NCI-H187 (cell line): ENCODE measurements around the gene BRAT1.

Experiments used
- DNase-seq, 2 experiments: peaks; one replicate each; lab custom pipeline; 2025; lab: John Stamatoyannopoulos, UW

BRAT1 gene

DNA sequence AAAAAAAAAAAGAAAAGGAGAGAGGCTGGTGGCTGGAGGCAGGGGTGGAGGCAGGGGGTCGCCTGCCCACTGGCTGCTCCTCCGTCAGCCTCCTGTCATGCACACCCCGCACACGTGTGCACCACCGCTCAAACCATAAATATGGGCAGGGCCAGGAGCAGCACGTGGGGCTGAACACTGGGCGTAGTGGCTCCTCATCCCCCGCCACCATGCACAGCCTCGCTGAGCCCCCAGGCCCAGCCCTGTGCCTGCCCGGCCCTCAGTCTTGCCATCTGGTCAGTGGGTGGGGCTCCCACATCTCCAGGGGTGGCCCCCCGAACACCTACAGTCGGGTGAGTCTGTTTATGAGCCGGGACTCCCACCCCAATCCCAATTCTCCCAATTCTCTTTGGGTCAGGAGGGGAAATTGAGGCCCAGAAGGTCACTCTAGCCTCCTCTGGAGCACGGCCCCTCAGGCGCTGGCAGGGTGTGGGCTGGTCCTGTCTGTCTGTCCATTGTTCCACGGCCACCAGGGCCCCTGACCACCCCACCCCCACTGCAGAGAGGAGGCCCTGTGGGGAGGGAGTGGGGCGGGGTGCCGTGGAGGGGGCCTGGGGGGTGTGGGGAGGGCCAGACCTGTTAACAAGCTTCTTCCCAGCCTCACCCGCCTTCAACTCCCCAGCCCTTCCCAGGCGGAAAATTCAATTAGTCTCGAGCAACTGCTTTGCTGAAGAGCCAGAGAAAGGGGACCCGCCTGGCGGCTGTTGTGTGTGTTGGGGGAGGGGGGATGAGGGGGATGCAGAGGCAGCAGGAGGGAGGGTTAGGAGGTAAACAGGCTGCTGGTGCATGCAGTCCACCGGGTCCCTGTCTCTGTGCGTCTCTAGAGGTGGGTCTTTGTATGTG, 59.7 kb downstream of the BRAT1 start:
- peak in 1 of 2 experiments; percentile 10 for DNase-seq

DNA sequence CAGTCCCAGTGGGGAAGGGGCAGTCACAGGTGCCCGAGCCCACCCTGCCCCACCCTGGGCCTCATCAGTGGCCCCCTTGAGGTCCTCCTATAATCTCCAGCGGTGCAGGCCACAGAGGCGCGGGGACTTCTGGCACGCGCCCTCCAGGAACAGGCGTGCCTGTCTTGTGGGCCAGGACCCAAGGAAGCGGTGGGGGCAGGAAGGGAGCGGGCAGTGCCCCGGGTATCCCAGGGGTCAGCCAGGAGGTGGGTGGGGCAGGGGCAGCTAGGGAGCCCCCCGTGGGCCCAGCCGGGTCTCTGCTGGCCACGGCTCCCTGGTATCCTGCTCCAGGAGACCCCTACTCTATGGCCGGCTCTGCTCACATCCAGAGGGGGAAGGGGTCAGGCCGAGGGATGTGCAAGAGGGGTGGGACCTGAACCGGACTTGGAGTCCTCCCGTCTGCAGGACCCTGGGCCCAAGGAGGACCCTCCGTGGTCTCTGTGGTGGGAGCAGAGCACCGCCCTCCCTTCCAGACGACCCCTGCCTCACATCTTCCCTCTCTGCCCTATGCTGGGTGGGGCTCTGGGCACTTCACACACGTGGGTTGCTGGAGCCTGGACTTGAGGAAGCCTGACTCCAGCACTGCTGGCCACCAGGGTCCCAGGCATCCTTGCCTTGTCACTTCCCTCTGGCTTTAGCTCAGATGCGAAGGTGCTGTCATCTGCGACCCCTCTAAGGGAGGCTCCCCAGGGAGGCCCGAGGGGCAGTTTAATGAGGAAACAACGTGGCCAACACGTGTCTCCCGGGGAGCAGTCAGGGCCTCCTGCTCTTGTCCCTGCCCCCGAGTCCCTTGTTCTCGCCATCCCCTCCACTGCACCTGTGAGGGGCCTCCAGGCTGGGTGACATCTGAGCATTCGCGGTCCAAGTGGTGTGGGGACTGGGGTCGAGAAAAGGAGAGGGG, 60.9 kb downstream of the BRAT1 start:
- DNase-seq: no peak

DNA sequence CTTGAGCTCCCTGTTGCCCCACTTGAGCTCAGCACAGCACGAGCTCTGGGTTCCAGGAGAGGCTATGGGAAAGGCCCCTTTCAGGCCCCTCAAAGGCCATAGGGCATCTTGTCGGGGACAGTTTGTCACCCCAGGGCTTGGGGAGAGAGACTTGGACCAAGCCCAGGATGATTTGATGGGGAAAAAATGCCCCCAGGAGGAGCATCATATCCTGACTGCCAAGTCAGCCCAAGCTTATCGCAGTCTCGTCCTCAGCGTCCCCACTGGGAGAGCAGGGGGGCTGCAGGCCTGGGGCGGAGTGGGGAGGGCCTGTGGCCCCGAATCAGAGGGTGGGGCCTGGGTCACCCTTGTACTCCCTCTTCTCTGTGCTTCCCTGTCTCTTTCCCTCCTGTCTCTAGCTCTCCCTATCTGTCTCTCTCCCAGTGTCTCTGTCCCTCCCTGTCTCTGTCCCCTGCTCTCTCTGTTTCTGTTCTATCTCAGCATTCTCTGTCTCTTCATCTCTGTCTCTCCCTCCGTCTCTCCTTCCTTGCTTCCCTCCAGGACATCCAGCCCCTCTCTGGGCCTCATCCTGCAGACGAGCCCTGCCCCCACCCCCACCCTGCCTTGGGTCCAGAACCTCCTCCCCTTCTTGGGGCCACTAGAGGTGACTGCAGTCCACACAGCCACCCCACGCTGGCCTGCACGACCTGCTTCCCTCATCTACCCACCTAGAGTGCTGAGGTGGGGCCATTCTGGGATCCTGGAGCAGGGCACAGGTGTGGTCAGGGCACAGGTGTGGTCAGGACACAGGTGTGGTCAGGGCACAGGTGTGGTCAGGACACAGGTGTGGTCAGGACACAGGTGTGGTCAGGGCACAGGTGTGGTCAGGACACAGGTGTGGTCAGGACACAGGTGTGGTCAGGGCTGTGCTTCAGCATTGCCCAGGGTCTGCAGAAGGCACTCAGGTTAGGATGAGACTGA, 61.8 kb downstream of the BRAT1 start:
- DNase-seq: no peak

DNA sequence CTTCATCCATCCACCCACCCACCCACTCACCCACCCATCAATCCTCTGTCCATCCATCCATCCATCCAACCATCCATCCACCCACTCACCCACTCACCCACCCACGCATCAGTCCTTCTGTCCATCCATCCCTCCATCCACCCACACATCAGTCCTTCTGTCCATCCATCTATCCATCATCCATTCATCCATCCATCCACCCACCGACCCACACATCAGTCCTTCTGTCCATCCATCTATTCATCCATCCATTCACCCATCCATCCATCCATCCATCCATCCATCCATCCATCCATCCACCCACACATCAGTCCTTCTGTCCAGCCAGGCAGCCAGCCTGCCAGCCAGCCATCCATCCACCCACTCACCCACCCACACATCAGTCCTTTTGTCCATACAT, 63.3 kb downstream of the BRAT1 start:
- DNase-seq: no peak

DNA sequence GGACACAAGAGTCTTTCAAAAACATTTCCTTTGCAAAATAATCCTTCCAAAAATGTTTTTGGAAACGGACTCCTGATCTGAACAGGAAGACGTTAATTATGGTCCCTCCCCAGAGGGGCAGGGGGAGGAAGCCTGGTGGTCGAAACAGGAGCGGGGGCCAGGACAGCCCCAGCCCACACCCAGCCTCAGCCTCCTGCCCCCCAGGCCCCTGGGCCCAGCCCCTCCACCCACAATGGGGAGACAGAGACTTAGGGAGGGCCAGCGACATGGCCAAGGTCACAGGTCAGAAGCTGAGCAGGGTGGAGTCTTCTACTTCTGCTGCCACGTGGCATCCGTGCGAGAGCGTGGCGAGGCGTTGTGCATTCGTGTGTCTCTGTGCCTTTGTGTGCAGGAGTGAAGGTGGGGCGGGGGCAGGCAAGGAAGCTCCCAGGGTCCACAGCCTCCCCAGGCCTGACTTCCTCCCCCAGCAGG, 65.1 kb downstream of the BRAT1 start:
- no peak for DNase-seq

DNA sequence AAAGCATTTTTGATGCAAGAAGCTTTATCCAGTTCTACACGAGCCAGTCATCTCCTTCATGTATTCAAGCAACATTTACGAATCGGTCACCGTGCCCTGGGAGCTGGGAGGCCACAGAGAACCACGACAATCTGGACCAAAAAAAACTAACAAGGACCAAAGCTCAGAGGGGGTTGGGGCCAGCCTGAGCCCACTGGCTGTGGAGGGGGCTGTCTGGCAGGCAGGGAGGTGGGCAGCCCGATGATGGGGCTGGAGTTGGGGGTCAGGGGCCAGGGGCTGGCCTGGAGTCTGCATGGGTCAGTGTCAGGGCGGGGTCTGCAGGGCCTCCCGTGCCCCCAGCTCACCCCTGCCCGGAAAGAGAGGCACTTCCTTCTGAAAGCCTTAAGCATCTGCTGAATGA, 66.6 kb downstream of the BRAT1 start:
- DNase-seq: no peak

DNA sequence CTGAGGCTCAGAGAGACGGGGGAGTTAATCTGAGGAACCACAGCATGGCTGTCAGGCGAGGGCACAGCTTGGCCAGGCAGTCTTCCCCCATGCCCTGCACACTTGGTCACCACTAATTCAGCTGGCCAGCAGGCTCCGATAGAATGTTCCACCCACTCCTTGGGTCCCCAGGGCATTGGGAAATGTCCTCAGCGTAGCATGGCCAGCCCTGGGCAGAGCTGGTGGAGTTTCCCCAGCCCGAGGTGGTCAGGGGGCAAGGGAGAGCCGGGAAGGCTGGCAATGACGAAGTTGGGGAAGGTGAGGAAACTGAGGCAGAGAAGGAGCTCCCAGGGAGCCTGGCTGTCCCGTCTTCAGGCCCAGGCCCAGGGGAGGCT, 67.1 kb downstream of the BRAT1 start:
- DNase-seq: no peak
